HG03457 (cell line): ENCODE results near the gene FAM50B.

Source experiments
- ATAC-seq: cut with Tn5 transposase; IDR thresholded peaks from one replicate; pipeline ENCODE4 v1.9.1; 2021; ENCODE audit warnings: moderate number of reproducible peaks; ENCODE audit not compliant: unreplicated experiment

The FAM50B gene, protein sequence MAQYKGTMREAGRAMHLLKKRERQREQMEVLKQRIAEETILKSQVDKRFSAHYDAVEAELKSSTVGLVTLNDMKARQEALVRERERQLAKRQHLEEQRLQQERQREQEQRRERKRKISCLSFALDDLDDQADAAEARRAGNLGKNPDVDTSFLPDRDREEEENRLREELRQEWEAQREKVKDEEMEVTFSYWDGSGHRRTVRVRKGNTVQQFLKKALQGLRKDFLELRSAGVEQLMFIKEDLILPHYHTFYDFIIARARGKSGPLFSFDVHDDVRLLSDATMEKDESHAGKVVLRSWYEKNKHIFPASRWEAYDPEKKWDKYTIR

DNA sequence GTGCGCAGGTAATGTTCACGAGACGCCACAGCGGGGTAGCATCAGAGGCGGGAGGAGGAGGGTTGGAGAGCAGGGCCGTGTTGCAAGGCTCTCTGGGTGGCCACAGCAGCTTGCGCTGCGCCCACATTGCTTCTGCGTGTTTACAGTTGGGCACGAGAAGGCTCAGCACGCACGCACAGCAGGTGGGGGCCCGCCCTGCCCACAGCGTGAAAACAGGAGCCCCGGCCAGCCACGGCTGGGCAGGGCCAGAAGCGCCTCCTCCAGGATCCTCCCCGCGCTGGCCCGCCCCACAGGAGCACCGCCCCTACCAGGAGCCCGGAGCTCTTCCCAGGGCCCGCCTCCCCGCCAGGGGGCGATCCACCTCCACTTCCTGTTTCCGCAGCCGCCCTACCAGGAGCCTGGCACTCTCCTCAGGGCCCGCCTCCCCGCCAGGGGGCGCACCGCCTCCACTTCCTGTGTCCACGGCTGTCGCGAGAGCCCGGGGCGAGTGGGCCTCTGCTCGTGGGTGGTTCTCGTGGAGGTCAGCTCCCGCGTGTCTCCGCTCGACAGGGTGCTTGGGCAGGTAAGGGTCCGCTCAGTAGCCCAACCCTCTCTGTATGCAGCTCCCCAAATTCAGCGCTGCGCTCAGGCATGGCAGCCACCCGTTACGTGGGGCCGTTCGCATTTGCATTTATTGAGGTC lies at the start of gene FAM50B:
TSS of gene FAM50B (plus strand) at position 449 of the 681 bp plus-strand sequence. CDS start 439 bp downstream, outside the sequence.
- ATAC-seq: peak; percentile 91

DNA sequence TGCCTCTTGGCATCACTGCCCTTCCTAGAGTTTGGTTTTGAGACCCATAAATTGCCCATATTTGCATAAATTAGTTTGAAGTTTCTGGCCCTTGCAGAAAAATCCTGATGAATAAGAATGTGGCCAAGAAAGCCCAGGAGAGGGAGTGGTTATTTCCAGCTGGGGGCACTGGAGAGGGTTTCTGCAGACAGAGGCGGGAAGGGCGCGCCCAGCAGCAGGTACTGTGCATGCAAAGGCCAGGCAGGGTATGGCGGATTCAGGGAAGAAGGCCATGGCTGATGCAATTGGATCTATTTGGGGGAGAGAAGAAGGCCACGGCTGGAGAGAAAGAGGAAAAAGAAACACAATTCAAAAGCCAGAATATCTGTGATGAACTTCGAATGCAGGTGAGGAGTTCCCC lies 49.5 kb upstream of the FAM50B start:
- no peak for ATAC-seq

DNA sequence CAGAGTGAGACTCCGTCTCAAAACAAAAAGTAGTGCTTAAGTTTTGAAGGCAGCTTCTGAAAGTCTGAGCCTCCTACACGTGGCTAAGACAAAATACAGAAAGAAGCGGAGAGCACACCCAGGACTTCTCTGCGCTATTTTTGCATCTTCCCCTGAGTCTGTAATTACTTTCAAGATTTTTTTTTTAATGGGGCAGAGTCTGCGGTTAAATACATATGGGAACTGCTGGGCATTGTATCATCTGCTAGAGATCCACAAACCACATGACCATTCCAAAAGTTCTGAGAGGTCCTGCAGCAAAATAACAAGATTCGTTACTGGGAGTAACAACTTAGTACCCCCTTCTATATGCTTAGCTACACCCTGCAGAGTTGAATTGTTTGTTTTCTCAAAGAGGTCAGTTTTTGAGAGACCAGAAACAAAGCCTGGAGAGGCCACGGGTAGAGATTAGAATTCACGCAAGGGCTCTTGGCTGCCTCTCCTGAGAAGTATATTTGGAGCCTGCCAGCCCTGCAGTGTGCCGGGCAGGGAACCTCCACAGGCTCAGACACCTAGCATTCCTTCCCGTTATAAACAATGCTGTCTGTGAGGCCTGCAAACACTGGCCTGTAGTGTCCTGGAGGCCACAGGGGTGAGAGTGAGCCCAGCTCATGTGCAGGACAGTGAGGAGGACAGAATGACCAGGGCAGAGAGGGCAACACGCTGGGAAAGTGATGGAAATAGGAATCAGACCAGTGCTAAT lies 48.2 kb upstream of the FAM50B start:
- ATAC-seq: no peak

DNA sequence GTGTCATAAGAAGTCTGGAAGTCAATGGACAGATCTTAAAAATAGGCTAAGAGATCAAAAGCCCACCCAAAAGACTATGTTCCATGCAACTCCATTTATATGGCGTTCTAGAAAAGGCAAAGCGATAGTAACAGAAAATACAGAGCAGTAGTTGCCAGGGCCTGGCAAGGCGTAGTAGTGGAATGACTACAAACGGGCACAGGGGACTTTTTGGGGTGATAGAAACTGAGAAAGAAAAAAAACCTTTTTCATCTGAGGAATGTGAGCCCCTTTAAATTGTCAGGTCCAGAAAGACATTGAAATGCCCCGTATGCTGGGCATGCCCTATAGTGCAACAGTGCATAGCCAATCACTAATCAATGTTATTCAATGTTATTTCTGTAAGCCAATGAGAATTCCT lies 47.2 kb upstream of the FAM50B start:
- peak; percentile 52 for ATAC-seq

DNA sequence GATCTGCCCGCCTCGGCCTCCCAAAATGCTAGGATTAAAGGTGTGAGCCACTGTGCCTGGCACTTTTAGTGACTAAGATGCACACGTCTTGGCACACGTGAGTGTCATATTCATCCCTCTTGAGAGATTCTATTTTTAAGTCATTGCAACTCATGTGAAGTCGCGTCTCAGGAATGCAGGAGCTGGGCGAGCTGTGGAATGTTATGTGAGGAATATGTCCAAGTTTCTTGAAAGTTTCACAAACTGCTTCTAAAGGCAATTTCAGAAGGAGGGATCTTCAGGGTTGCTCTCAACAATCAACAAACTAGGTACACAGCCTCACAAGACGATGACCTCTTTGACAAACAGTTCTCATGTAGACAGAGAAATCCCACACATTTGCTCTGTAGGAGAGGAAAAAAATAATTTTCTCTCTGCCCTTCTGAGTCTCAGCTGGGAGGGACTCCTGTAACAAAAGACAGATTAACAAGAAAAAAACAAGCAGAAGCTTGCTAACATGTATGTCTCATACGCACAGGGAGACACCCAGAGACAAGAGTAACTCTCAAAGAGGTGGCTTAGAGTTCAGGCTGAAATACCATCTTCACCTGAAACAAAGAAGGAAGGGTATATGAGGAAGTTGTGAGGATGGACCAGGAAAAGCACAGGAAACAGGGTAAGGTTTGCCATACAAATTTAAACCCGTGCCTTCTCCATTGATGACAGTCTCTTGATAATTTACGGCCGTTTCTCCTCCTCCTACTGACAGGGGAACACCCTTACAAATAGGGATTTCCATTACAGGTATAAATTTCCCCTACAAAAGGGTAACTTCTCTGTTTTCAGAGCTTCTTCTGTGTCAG lies 45.3 kb upstream of the FAM50B start:
- no peak for ATAC-seq

DNA sequence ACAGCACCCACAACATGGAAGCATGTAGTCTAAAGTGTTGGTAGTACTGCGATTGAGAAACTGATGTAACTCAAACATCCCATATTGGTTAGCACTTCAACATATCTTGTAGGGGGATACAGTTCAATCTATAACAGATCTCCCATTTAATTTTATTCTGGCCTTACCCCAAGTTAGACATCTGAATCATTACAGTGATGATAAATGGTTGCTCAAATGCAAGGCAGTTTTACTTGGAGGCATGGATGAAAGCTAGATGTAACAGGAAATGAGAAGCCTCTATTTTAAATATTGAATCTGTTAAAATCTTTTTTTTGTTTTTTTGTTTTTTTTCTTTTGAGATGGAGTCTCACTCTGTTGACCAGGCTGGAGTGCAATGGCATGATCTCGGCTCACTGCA lies 44.2 kb upstream of the FAM50B start:
- no peak for ATAC-seq

DNA sequence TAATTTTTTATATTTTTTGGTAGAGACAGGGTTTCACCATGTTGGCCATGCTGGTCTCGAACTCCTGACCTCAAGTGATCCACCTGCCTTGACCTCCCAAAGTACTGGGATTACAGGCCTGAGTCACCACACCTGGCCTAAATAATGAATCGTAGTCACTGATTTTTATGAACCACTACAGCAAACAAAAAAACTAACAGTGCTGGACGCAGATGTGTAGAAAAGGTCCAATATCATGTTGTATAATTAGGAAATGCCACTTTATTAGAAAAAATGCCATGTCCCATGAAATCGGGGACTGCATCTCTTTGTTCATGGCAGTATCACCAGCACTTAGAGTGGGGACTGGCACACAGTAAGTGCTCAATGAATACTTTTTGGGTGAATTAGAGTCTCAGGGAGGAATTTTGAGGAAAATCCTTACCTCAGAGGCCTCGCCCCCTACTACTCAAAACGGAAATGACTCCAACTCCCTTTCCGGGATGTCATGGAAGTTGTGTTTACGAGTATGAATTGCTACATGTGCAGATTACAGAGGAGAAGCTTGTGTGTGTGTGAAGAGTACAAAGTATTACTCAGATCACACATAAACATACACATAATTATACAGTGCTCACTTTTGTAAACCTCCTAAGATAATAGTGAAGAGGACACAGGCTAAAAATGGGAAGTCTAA lies 43.6 kb upstream of the FAM50B start:
- ATAC-seq: no peak

DNA sequence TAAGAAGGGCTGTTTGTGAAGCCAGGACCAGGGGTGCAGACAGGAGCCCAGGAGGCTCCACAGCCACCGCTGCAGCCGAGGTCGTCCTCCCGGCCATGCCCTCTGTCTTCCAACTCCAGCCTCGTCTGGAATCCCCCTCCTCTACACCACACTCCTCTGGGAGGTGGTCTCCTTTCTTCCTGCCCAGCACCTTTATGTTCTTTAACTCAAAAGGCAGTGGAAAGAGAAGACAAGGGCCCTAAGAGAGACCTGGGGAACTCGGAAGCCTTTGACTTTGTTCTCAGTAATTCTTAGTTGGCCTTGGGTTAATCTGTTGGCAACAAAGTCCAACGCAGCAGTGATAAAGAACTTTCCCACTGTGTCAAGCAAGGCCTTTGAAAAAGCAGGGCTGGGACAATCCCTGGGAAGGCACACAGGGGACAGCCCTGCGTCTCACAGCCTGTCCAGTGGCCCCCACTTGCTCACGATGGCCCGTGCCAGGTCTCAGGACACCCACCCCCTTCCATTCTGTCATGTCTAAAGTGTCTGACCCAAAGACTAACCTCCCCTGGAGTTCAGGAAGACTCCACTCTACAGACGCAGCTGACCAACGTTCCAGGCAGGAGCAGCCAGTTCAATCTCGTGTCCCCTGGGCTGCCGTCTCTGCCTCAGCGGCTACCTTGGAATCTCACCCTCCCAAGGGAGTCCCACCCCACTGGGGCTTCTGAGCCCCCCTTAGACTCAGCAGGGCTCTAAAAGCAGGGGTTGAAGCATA lies 42.8 kb upstream of the FAM50B start:
- ATAC-seq: no peak

DNA sequence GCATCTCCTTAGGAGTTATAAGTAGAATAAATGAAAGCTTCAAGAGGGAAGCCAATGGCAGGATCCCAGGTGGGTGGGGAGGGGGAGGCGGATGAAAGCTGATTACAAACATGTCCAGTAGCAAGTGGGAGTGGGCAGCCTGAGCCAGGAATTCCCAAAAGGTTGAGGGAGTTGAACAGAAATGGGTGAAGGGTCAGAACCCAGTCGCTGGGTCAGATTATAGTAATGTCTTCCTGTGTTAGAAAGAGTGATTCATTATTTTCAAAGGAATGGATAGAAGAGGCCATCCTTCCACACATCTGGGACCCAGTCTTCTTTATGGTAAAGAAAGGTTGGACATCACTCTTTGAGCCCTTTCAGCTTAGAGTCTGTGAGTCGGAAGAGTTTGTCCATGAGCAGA lies 41.0 kb upstream of the FAM50B start:
- ATAC-seq: no peak

DNA sequence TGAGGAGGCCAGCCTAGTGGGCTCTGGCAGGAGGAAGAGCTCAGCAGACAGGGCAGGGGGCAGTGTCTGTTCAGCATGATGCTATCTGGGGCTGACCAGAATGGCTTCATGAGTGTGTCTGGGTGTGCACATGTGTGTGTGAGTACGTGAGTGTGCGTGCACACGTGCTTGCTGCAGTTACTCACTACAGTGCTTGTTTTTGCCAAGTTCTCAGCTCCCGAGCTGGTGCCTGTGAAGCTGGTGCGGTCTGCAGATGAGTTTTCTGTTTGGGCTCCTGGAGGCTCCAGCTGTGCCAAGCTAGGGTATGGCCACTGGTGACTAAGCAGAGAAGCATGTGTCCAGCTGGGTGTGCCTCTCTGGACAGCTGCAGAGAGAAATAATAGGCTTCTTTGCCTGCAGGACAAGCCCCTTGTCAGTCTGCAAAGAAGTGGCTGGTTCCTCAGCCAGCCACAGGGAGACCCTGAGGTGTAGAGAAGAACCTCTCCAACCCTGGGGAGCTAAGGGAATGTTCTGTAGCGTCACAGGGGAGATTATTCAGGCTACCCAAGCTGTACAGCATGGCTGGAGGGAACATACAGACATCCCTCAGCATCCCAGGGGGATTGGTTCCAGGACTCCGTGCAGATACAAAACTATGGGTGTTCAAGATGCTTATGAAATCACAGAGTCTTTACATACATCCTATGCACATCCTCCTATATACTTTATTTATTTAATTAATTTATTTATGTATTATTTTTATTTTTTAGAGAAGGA lies 40.2 kb upstream of the FAM50B start:
- ATAC-seq: no peak

DNA sequence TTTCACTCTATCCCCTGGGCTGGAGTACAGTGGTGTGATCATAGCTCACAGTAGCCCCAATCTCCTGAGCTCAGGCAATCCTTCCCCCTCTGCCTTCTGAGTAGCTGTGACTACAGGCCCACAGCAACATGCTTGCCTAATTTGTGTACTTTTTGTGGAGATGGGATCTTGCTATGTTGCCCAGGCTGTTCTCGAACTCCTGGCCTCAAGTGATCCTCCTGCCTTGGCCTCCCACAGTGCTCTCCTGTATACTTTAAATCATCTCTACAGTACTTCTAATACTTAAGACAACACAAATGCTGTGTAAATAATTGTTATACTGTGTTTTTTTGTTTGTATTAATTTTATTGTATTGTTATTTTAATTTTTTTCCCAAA lies 39.7 kb upstream of the FAM50B start:
- no peak for ATAC-seq

DNA sequence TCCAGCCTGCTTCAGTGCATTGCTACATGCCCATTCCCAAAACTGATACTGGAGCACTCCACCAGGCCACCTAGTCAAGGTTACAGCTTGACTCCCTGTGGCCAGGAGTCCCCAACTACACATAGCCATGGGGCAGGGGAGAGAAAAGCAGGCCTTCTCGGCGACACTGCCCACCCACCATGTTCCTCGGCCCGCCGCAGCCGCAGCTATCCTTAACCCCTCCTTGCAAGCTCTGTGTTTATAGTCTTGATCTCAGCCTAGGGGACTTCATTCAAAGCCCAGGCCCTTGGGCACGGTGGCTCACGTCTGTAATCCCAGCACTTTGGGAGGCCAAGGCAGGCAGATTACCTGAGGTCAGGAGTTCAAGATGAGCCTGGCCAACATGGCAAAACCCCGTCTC lies 39.2 kb upstream of the FAM50B start:
- ATAC-seq: no peak

DNA sequence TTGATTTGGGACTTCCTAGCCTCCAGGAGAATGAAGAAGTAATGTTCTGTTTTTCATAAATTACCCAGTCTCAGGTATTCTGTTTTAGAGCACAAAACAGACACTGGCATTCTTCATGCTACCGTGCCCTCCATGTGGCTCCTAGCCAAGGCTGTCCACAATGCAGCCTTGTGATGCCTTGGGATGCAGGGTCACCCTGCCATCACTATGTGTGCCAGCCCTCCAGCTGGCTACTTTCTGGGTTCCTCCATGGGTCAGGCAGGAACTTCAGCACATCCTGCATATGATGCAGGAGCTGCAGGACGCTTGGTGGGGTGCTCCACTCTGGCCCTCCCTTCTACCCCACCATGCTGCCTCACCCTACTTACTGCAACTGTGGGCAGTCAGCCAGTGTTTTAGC lies 38.0 kb upstream of the FAM50B start:
- ATAC-seq: no peak

DNA sequence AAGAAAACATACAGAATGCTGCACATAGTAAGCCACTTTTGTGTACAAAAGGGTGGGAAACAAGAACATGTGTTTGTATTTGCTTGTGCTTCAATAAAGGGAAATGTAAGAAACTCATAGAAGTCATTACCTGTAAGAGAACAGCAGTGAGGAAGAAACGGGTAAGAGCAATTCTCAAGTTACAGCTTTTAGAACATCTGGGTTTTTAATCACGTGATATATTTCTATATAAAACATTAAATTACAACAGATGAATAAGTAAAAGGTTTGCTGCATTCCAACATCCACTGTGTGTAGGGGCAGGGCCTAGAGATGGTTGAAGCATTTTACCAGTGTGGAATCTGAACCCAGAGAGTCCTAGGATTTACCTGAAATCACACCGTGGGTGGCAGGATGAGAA lies 36.6 kb upstream of the FAM50B start:
- ATAC-seq: no peak

DNA sequence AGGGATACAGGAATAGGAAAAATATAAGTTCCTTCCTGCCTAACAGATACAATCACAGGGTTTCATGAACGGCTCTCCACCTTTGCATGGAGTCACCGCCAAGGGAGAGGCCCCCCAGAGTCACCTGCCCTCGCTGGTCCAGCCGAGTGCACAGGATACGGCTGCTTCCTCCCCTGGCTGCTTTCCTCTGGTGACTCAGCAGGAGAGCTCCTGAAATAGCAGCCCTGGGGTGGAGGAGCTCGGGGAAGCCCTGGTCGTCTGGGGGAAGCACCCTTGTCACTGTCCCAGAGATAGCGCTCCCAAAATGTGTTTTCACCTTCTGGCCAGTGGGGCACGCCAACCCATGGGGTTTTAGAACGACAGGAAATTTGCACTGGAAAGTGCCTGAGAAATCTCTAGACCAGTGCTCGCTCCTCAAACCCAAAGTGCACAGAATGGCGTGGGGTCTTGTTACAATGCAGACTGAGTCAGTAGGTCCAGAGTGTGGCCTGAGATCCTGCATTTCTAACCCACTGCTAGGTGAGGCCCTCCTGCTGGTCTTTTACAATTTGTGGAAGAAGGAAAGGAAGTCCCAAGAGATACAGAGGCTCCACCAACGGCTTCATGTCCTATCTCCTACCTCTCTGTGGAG lies 35.9 kb upstream of the FAM50B start:
- no peak for ATAC-seq

DNA sequence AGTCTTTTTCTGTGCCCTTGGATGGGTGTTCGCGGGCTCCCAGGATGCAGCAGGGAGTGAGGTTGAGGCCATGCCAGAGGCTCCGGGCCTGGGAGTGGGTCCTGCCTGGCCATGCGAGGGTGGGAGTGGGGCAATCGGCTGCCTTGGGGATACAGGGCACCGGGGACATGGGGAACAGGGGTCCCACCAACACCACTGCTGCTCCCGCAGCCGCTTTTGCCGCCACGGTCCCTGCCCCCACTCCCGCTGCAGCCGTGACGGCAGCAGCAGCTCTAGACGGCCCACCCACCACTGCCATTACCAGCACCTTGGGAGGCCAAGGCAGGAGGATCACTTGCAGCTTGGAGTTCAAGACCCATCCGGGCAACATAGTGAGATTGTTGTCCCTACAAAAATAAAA lies 35.3 kb upstream of the FAM50B start:
- ATAC-seq: no peak

DNA sequence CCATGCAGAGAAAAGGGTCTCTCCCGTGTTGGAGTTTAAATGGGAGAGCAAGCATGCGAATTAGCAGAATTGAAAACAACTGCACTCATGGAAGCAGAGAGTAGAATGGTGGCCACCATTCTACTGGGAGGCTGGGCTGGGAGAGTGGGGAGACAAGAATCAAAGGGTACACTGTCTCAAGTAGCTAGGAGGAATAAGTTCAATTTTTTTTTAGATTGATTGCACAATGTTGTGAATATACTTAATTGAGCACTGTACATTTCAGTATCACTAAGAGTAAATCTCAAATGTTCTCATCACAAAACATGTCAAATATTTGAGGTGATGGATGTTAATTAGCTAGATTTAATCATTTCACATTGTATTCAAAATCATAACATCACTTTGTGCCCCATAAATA lies 34.6 kb upstream of the FAM50B start:
- ATAC-seq: no peak

DNA sequence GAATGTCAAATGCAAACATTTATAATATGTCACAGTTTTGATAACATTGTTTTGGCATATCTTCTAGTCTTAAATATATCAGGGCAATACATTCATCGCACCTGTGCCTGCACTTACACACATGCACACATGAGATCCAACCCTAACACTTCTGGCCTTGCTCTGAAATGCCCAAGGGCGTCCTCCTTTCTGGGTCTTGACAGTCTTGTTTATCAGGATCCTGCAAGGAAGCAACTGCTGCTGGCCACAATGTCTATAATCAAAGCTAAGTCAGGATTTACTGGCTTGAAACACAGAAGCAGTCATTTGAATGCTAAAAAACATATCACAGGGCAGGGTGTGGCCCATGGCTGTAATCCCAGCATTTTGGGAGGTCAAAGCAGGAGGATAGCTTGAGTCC lies 32.9 kb upstream of the FAM50B start:
- no peak for ATAC-seq
